DMS 273 (cell line): ENCODE measurements around the gene CXCL6.

Source experiments
- DNase-seq: peaks from one replicate; lab custom pipeline; 2025; ENCODE audit not compliant: unreplicated experiment; lab: John Stamatoyannopoulos, UW

CXCL6 gene

DNA sequence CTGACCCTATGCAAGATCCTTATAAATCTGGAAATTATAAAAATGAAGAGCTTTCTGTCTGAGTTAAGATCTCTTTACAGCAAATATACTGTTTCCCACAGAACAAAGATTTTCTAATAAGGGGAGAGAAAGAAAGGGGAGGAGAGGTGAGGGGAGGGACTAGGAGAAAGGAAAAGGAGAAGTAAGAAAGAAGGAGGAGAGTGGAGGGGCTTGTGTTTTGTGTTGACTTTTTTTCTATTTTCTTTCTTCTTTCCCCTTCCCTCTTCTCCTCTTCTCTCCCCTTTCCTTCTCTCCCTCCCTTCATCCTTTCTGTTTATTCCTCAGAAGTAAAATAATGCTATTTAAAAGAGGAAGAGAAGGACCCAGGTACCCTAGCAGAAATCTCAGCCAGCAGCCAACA lies 6.2 kb downstream of the CXCL6 start:
- no peak for DNase-seq

GRCh38 chr4:73843369-73843768 lies 6.9 kb downstream of the CXCL6 start:
- no peak for DNase-seq

DNA sequence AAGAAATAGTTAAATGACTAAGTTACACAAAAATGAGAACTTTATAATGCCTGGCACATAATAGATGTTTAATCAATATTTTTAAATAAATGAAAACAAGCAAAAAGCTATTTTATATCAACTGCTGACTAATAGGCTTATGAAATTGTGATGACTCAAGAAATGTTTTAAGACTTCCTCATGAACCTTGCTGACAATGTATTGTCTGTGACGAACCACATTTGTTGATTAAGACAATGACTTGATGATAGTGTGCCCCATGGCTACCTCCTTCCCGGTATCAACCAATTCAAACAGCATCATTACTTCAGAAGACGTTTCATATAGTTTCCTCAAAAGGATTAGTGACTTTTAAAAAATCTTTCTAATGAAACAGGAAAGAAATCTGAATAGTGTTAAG lies 7.9 kb downstream of the CXCL6 start:
- DNase-seq = no peak

- DNase-seq = no peak
These were observed 8.3 kb downstream of the CXCL6 start for GRCh38 chr4:73844806-73845205.

DNA sequence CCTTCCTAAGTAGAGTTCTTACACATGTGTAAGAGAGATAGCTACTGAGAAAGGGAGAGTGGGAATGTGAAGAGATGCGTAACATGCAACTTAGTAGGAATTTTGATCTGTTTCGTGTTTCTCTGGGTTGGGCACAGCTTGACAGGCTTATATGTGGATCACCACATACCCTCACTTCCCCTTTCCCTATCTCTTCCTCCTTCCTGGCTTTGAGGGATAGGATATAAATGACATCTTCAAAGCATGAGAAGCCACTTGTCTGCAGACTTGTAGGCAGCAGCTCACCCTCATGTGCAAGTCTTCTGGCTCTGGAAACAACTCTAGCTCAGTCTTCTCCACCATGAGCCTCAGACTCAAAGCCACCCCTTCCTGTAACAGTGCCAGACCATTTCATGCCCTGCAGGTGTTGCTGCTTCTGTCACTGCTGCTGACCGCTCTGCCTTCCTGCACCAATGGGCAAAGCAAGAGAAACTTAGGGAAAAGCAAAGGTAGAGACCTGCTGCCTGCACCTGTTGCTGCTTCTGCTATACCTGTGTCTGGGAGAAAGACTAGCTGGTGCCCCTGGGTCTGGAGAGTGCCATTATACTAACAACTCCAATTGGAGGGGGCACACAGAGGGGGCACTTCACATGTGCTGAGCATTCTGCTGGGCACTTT lies 11.2 kb downstream of the CXCL6 start:
- DNase-seq = no peak

DNA sequence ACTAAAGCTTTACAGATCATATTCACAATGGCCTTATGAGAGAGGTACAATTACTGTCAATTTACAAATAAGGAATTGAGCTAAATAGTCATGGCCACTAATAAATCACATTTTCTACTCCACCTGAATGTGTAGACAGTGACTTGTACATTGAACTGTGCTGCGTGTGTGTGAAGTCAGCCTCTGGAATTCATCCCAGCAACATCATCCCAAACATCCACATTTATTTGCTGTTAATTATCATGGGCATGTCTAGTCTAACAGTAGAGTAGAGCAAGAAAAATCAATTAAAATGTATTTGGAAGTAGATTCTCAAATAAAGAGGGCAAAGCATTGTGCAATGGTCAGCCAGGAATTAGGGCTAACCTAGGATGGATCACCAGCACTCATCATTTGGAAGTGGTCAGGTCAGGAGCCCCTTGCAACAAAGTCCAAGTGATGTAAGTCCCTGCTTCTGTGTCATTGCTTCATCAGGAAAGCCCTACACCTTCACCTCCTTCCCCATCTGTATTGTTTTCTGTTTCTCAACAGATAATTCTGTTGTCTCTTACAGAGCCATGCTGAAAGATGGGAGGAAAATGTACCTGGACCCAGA lies 11.8 kb downstream of the CXCL6 start:
- no peak for DNase-seq

DNA sequence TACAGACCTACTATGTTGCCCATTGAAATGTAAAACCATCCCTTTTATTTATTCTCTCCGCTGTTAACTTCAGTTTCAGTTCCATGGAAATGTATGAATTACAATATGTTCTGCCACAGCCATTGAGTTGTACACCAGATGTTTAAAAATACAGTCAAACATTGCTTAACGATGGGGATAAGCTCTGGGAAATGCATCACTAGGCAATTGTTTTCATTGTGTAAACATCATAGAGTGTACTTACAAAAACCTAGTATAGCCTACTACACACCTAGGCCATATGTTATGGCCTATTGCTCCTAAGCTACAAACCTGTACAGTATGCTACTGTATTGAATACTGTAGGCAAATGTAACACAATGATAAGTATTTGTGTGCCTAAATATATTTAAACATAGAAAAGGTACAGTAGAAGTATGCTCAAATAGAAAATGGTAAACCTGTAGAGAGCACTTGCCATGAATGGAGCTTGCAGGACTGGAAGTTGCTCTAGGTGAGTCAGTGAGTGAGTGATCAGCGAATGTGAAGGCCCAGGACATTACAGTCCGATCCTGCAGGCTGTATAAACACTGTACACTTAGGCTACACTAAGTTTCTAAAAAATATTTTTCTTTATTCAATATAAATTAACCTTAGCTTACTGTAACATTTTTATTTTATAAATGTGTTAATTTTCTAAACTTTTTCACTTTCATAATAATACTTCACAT lies 13.9 kb downstream of the CXCL6 start:
- no peak for DNase-seq

DNA sequence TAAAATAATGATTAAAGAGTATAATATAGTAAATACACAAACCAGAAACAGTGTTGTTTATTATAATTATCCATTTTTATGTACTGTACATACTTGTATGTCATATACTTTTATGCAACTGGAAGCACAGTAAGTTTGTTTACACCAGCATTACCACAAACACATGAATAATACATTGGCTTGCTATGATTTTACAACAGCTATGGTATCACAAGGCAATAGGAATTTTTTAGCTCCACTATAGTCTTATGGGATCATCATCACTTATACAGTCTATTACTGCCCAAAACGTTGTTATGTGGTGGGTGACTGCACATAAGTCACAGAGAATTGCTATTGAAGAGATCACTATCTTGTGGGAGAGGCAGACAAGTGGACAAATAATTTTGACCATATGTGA lies 14.8 kb downstream of the CXCL6 start:
- DNase-seq = no peak

GRCh38 chr4:73852771-73853170 lies 16.3 kb downstream of the CXCL6 start:
- no peak for DNase-seq

DNA sequence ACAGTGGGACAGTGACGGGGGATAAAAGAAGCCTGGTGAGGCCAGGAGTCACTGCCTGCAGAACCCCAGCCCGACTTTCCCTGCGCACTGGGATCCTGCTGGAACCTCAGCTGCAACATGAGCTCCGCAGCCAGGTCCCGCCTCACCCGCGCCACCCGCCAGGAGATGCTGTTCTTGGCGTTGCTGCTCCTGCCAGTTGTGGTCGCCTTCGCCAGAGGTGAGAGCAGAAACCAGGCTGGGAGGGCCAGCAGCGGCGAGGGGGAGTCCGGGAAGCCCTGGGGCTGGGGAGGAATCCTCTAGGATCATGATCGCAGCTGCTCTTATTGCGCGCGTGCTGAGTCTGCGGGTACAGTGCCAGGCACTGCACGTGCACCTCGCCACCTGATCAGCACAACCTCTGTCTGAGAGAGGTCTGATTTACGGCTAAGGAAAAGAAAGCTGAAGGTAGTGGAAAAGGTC lies 16.8 kb downstream of the CXCL6 start, which contains the start of gene PF4V1:
Gene PF4V1, plus strand, starts transcription at position 51 of the 459 bp plus-strand sequence. Its CDS starts 67 bp downstream, at position 118.
- DNase-seq = no peak

- DNase-seq = no peak
These were observed 17.4 kb downstream of the CXCL6 start for GRCh38 chr4:73853718-73854473.

DNA sequence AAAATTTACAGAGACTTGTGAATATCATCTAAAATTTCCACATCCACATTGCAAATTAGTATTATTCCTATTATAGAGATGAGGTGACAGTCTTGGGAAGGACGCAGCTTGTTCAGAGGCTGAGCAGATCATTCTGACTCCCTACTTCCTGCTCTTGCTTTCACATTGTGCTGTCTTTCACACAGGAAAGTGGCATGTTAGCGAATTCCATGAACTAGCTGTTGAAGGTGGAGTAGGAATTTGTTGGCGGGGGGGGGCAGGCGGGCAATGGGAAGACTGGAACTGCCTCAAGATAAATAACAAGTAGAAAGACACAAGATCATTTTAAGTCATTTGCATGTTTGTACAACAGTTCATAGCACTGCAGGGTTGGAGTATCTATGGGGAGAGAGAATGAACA lies 18.9 kb downstream of the CXCL6 start:
- DNase-seq = no peak

- no peak for DNase-seq
These were observed 20.0 kb downstream of the CXCL6 start for GRCh38 chr4:73856518-73856917.

DNA sequence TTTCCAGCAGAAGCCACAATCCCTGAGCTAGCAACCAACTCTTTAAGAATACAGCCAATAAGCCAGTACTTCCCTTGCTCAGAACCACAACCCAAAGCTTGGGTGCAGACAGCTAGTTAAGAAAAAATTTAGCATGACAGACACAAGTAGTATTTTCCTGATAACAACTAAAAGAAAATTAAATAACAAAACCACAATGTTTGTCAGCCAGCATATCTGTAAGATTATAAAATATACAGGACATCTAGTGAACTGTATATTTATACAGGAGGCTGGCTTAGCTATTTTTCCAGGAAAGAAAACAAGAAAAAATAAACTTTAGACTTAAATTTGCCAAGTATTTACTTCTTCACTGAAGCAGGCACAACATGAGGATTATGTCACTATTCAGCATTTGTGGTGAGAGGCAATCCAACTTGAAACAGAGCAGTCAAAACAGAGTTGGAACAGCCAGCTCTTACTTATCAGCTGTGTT lies 23.2 kb downstream of the CXCL6 start:
- no peak for DNase-seq

DNA sequence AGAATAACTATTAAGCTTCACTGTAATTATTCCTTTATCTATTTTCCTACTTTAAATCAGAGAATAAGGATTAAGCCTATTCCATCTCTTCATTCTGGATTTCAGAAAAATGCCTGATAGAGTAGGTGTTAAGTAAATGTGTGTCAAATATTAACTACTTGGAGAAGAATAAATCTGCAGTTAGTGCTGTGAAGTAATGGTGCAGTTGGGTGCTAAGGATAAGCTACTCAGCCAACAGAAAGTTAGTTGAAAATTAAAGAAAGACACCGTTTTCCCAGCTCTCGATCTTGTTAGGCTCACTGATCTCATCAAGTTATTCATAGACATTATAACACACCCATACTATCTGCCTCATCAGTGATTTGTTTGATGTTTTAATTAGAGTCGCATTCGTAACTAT lies 23.7 kb downstream of the CXCL6 start:
- DNase-seq = no peak

DNA sequence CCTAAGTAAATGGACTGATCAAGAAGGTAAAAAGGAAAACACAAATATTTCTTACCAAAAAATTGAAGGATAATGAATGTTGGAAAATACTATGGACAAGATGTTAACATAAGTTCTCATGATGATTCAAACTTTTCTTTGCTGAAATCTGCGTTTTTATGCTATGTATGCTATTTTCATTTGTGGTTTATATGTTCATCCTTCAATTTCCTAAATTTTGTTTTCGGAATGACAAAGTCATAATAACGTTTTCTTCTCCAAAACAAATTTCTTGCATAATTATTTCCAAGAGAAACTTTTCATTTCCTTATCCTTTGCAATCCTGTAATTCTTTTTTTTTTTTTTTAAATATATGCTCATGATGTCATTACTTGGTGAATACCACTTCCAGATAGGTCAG lies 24.4 kb downstream of the CXCL6 start:
- DNase-seq = no peak

GRCh38 chr4:73862322-73862721 lies 25.8 kb downstream of the CXCL6 start:
- no peak for DNase-seq

- DNase-seq = no peak
These were observed 27.9 kb downstream of the CXCL6 start for GRCh38 chr4:73864365-73864764.

DNA sequence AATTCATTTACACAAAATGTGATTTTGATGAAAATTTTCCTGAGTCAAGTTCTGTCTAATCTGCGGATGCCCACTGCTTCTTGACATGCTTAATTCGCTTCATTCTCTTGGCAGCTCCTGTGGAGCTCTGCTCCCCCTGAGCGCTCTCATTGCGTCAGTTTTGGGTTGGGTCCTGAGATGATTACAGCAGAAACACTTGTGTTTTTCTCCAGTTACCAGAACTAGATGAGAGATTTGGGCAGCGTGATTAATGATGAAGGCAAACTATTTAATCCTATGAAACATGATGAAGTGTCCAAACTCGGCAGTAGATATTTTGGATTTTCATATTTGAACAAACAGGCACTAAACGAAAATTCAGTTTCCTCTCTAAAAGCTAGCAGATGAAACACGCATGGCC lies 28.5 kb downstream of the CXCL6 start:
- DNase-seq = no peak

DNA sequence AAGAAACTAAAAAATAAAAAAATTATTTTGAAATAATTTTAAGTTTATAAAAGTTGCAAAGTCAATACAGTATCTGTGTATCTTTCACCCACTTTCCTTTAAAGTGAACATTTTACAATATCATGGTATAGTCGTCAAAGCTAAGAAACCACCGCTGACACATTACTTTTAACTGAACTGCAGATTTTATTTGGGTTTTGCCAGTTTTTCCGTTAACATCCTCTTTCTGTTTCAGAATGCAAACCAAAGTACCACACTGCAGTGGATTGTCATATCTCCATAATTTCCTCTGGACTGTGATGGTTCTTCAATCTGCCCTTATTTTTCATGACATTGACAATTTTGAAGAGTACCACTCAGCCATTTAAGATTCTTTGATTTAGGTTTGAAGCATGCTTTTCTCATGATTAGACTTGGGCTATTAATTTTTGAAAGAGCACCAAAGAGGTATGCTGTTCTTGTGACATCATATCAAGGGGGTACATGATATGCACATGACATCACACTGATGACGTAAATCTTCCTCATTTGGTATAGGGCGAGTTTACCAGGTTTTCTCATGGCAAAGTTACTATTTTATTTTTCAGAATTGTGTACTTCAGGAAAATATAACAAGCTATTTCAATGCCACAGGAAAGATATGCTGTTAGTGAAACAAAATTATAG lies 29.1 kb downstream of the CXCL6 start:
- no peak for DNase-seq

- no peak for DNase-seq
These were observed 29.8 kb downstream of the CXCL6 start for GRCh38 chr4:73866246-73866645.
